ENCODE data around the gene PRCD.

PRCD gene

DNA sequence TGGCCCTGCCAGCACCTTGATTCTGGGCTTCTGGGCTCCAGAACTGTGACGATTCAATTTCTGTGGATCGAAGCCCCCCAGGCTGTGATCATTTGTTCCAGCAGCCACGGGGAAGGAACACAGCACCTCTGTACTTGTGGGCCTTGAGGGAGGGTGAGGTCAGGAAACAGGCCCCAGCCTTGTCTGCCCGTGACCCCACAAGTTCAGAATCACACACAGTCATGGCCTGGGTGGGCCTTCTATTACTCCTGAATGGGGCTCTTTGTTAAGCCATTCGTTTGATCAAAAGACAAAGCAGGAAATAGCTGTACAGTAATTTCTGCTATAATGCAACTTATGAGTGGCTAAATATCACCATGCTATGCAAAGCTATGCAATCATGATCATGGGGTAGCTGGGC is 35.7 kb downstream of the PRCD start:
- DNase-seq = no peak

DNA sequence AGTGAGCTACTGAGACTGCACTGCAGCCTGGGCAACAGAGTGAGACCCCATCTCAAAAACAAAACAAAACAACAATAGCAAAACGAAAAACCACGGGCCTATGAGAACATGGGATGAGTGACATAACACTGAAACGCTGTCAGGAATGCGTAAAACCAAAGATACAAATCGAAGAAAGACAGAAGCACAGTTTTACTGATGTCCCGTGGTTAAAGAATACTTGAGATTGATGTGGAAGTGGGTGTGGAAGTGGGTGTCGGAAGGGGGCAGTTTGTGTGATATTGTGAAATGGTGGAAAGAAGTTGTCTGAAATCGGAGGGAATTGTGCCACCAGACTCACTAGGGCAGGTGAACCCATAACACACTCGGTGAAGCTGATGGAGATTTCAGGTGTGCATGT is 36.3 kb downstream of the PRCD start:
- DNase-seq = no peak

DNA sequence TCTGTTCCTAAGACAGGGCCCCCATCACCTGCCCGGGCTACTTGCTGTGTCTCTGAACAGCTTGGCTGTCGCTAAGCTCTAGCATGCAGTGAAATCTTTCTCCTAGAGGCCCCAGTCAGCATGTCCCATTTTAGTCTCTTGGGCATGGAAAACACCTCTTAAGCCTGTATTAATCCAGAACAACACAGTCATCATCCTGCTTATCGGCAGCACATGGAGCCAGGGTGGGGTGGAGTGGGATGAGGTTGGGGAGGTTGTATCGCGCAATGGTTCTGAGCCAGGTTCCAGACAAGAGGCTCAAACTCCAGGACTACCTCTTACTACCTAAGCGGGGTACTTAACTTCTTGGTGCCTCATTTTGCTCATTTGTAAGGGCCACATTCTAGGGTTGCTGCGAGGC is 38.0 kb downstream of the PRCD start:
- DNase-seq = no peak

DNA sequence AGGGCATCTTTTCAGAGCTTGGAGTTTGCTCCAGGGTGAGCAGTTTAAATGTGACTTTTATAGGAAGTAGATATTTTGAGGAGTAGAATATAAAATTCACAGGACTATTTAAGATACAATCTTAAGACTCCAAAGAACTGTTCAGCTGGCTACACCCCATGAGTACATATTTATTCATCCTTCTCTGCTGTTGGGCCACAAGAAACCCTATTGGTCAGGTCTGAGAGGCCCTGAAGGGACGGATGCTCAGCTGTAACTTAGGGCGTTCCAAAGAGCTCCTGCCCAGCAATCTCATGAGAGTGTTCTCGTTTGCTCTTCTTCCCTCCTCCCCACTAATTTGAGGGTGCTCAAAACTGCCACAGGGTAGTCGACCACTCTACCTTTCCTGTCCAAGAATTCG is 38.5 kb downstream of the PRCD start:
- no peak for DNase-seq

DNA sequence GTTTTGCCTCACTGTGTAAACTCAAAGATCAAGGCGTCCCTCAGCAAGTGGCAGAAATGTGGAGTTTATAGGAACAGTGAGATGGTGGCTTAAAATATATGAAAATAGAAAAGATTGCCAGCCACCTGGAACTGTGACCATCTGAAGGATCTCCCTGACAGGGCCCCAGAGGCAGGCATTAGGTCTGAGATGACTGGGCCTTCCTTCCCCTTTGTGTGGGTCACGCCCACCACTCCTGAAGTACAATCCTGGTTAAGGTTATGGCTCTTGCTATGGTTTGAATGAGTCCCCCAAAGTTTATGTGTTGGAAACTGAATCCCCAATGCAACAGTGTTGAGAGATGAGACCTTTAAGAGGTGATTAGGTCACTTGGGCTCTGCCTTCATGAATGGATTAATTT is 39.4 kb downstream of the PRCD start:
- DNase-seq = no peak

DNA sequence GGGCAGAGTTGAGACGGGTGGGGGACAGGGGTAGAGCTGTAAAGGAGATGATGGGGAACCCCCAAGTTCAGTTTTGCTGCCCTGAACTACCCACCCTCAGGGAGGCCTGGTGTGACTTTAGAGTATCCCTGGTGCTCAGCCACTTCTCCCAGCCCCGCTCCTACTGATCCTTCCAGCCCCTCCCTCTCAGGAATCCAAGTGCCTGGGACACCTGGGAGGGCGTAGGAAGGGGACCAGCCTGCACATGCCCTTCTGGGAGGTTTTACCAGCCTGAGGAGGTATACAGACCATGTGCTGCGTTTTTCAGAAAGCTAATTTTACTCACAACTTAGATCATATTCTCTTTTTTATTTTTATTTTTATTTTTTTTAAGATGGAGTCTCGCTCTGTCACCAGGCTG is 41.7 kb downstream of the PRCD start:
- DNase-seq = no peak

DNA sequence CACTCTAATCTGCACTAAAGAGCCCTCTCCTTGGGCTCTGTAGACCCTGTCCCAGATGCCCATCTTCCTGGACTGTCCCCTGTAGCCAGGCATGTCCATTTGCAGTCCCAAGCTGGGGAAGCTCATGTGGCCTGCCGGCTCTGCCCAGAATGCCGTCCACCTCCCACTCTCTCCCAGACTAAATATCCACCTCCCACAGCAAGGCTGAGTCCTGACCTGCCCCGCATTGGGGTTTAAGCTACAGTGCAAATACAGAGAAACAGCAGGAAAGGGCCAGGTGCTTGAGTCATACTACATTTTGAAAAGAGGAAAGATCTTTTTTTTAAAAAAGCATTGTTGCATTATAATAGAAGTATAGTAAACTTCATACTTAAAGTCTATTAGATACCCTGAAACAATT is 42.8 kb downstream of the PRCD start:
- no peak for DNase-seq

DNA sequence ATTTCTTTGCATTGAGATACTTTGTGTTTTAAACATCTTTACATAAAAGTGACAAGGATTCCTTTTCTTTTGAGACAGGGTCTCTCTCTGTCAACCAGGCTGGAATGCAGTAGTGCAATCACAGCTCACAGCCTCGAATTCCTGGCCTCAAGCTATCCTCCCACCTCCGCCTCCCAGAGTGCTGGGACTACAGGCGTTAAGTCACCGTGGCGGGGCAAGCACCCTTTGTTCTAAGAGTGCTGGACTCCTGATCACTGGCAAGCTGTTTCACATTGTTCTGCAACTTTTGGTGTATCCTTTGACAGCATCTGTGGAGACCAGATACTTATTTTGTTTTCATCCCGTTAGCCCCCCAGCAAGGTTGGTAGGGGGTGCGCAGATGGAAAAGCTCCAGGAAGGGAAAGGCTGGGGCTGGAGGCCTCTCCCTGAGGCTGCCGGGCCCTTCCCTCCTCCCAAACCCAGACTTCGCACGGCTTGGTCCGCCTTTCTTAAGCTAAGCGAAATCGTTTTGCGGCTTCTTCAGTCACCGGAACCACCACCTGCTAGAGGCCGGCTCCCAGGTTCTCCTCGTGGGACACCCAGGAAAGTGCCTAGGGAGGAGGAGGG is 44.7 kb downstream of the PRCD start:
- DNase-seq = no peak

DNA sequence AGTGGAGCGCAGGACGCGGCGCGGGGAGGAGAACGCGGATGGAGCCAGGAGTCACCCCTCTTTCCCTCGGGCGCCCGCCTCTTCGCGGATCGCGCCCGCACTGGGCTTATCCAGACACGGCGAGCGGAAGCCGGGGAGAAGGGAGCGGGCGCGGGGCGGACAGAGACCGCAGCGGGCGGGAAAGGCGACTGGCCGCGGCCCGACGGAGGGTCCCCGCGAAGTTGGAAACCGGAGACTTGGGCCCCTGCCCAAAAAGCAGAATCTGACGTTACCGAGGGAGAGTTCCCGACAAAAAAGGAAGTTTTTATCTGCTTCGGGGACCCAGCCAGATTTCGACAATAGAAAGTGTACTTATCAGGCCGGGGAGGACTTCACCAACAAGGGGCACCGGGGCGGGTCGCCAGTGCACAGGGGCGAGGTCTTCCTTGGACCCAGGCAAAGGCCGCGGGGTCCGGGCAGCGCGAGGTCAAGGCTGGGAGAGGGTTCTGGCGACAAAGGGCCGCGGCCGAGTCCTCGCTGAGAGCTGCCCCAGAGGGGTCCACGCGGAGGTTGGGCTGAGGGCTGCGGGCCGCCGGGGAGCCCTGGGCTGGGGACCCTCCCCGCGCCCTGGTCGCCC is 45.3 kb downstream of the PRCD start:
- no peak for DNase-seq

DNA sequence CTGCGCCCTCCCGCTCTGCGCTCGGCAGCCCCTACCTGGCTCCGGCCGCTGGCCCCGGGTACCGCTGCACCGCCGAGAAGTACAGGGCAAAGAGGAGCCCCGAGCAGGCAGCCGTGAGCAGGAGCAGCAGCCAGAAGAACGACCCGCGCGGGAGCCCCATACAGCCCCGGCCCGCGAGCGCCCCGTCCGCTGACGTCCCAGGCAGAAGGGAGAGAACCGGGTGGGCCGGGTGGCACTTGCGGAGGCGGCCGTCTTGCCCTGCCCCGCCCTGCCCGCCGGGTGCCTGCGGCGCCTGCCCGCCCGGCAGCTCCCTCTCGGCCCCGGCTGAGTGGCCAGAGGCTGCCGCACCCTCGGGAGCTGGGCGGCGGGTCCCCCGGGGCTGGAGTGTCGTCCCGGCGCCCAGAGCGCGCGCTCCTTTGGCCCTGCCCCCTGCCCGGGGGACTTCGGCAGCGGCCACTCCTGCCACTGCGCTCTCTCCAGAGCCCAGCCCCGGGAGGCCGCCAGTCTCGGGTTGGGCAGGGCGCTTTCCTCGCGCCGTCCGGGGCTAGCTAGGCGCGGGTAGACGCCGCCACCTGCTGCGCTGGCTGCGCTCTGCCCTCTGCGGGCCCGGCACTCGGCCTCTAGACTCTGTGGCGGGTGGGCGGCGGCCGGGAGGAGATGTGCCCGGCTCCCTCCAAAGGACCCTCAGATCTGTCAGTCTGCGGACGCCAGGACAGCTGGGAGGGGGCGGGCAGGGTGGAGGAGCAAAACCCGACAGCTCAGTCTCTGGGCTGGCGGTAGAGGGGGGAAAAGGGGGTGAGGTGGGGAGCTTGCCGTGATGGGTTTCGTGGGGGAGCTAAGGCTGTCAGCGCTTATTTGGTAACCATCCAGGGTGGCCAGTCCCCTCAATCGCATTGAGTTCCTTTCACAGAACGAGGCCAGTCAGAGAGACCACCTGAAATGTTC is 46.1 kb downstream of the PRCD start, which contains the start of gene ST6GALNAC2:
Gene ST6GALNAC2, minus strand, starts transcription at position 212 of the 945 bp plus-strand sequence. Its CDS starts 52 bp downstream, at position 160.
- no peak for DNase-seq

DNA sequence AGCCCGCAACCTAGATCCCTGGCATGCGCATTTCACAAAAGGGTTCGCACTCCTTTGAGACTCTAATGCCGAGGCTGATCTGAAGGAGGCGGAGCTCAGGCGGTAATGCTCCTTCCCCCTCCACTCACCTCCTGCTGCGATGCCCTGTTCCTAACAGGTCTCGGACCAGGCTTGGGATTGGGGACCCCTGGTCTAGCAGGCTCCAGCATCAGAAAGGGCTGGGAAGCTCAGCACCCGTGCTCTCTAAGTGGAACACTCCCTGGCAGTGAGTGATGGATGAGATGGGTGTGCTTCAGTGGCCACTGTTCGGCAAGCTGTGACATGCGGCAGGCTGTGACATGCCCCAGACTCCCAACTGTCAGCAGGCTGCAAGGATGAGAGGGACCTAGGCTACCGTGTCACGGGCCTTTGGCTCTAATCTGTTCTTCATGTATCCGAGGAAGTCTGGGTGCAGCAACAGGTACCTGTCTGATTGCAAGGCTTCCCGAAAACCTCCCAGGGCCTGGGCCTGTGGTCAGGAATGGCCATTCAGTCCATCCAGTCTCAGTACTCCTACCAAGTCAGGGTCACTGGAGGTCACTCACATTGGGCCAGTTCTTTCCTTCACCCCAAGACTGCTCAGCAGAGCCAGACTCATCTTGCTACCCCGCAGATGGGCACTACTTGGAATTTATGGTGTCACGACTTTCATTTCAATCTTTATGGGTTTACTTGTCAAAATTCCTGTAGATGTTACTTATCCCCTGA is 47.1 kb downstream of the PRCD start:
- no peak for DNase-seq

DNA sequence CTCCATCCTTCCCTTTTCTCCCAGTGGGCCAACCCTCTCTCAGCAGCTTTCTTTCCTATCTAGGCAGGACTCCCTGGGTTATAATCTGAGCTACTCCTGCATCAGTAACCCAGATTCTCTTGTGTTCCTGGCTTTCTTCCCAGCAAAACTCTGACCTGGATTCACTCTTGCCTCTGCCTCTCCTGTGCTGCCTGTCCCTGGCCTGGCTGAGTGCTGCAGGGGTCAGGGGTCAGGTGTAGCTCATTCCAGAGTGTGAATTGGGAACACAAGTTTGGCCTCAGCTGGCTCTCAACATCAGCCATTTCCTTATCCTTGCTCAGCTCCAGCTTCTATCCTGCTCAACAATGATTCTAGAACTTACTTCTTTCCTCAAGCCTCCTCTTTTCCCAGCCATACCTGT is 48.3 kb downstream of the PRCD start:
- no peak for DNase-seq

DNA sequence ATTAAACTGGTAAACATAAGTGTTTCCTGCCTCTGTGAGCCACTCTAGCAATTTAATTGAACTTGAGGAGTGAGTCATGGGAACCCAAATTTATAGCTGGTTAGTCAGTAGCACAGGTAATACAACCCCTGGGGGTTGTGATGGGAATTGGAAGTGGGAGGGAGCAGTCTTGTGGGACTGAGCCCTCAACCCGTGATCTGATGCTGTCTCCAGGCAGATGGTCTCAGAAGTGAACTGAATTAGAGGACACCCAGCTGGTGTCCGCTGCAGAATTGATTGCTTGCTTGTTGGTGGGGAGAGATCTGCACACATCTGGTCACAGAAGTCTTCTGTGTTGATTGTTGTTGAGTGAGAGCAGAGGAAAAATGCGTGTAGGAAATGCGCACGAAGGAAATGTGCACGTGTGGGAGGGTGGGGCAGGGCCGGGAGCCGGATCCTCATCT is 53.6 kb downstream of the PRCD start:
- no peak for DNase-seq

DNA sequence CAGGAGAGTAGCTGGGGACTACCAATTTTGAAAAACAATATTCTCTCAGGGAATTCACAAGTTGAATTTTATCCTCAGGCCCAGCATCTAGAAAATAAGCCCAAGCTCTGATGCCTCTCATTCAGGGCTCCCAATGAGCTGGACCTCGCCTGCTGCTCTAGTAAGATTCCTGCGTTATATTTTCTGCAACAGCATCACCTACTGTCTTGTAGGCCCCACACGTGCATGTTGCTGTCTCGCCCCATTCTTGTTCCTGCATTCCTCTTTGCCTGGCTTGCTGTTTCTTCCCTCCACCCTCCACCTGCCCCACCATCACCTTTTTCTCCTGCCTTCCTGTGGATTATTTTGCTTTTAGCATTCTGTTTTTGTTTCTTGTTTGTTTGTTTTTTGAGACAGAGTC is 54.1 kb downstream of the PRCD start:
- DNase-seq = no peak

DNA sequence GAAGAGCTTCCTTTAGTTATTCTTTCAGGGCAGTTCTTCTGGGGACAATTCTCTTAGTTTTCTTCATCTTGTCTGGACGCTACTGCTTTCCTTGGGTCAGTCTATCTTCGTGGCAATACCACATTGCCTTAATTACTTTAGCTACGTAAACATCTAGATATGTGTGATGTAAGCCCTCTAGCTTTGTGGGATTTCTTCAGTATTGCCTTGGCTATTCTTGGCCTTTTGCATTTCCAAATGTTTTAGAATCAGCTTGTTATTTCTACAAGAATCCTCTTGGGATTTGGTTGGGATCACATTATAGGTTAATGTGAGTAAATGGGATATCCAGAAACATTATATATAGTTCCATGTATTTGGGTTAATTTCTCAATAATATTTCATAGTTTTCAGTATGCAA is 54.8 kb downstream of the PRCD start:
- DNase-seq = no peak

All from NCI-H2029 treated with DMSO at 0.1 percent for 48 hours (cell line).